ENCODE results near the gene DSCAM.

GRCh38 chr21:40699366-40699765 lies 147.6 kb downstream of the DSCAM start:
- TF ChIP-seq, protein P1, sequence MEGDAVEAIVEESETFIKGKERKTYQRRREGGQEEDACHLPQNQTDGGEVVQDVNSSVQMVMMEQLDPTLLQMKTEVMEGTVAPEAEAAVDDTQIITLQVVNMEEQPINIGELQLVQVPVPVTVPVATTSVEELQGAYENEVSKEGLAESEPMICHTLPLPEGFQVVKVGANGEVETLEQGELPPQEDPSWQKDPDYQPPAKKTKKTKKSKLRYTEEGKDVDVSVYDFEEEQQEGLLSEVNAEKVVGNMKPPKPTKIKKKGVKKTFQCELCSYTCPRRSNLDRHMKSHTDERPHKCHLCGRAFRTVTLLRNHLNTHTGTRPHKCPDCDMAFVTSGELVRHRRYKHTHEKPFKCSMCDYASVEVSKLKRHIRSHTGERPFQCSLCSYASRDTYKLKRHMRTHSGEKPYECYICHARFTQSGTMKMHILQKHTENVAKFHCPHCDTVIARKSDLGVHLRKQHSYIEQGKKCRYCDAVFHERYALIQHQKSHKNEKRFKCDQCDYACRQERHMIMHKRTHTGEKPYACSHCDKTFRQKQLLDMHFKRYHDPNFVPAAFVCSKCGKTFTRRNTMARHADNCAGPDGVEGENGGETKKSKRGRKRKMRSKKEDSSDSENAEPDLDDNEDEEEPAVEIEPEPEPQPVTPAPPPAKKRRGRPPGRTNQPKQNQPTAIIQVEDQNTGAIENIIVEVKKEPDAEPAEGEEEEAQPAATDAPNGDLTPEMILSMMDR (IDR thresholded peaks at IDR 0.05), result no peak
- TF ChIP-seq POLR2A (IDR thresholded peaks at IDR 0.05), result no peak

Measured in Peyer's patch (tissue), 4 donors.